Esophagus muscularis mucosa (tissue), 4 donors: ENCODE measurements around the gene KIFC1.

Experiments used
- EP300 ChIP-seq: sonication (generic); formaldehyde crosslinking; IDR thresholded peaks from one replicate; pipeline ENCODE4 v1.6.1; 2017; ENCODE audit warnings: antibody characterized with exemption
- POLR2A ChIP-seq: fragments of 450-650 bp; IDR thresholded peaks from one replicate; pipeline ENCODE4 v1.6.1; 2017; ENCODE audit warnings: antibody characterized with exemption, moderate library complexity, mild to moderate bottlenecking, low read depth
- POLR2AphosphoS5 ChIP-seq, 2 donors: sonication (generic); formaldehyde crosslinking; IDR thresholded peaks; one replicate each; pipeline ENCODE4 v1.6.1; 2017; ENCODE audit warnings: antibody characterized with exemption in 2 of 2
- TF ChIP-seq, protein P1 (sequence below), 3 experiments: fragments of 200-600 bp in 2 of 3; fragments of 450-650 bp in 1 of 3; sonication (generic) in 2 of 3; IDR thresholded peaks; one replicate each; pipeline ENCODE4 v1.5.1; 2017 to 2019; ENCODE audit warnings: antibody characterized with exemption in 3 of 3, mild to moderate bottlenecking in 2 of 3, moderate library complexity in 1 of 3

DNA sequence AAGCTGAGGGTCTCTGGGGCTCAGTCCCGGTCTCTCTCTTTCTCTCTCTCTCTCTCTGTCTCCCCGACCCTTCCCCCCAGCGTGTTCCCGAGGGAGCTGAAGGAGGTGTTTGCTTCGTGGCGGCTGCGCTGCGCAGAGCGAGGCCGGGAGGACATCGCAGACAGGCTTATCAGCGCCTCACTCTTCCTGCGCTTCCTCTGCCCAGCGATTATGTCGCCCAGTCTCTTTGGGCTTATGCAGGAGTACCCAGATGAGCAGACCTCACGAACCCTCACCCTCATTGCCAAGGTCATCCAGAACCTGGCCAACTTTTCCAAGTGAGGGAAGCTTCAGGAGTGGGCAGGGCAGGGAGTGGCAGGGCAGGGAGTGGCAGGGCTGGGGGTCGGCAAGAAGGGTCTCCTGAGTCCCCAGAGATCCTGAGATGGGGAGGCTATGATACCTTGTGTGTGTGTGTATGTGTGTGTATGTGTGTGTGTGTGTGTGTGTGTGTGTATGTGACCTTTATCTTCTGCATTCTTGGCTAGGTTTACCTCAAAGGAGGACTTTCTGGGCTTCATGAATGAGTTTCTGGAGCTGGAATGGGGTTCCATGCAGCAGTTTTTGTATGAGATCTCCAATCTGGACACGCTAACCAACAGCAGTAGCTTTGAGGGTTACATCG is 49.2 kb downstream of the KIFC1 start:
- TF ChIP-seq, protein P1, sequence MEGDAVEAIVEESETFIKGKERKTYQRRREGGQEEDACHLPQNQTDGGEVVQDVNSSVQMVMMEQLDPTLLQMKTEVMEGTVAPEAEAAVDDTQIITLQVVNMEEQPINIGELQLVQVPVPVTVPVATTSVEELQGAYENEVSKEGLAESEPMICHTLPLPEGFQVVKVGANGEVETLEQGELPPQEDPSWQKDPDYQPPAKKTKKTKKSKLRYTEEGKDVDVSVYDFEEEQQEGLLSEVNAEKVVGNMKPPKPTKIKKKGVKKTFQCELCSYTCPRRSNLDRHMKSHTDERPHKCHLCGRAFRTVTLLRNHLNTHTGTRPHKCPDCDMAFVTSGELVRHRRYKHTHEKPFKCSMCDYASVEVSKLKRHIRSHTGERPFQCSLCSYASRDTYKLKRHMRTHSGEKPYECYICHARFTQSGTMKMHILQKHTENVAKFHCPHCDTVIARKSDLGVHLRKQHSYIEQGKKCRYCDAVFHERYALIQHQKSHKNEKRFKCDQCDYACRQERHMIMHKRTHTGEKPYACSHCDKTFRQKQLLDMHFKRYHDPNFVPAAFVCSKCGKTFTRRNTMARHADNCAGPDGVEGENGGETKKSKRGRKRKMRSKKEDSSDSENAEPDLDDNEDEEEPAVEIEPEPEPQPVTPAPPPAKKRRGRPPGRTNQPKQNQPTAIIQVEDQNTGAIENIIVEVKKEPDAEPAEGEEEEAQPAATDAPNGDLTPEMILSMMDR (IDR thresholded peaks at IDR 0.05), result no peak
- no peak for TF ChIP-seq EP300
- TF ChIP-seq POLR2A, result no peak
- no peak for TF ChIP-seq POLR2AphosphoS5 (IDR thresholded peaks at IDR 0.05)
